Prostate gland (tissue), 2 donors: ENCODE data around the gene PHB1.

Experiments used
- POLR2A ChIP-seq: fragments of 450-650 bp; IDR thresholded peaks from one replicate; pipeline ENCODE4 v1.6.1; 2016; ENCODE audit warnings: antibody characterized with exemption, mild to moderate bottlenecking
- POLR2AphosphoS5 ChIP-seq: sonication (generic); formaldehyde crosslinking; IDR thresholded peaks from one replicate; pipeline ENCODE4 v1.6.1; 2017; ENCODE audit warnings: antibody characterized with exemption
- TF ChIP-seq, protein P1 (sequence below), 4 experiments: fragments of 200-600 bp in 2 of 4; fragments of 450-650 bp in 2 of 4; sonication (generic) in 2 of 4; IDR thresholded peaks; 1 replicate in 3 of 4; 2 replicates in 1 of 4; pipeline ENCODE4 v1.5.1; 2016 to 2019; ENCODE audit warnings: antibody characterized with exemption in 4 of 4, mild to moderate bottlenecking in 2 of 4, moderate library complexity in 2 of 4

DNA sequence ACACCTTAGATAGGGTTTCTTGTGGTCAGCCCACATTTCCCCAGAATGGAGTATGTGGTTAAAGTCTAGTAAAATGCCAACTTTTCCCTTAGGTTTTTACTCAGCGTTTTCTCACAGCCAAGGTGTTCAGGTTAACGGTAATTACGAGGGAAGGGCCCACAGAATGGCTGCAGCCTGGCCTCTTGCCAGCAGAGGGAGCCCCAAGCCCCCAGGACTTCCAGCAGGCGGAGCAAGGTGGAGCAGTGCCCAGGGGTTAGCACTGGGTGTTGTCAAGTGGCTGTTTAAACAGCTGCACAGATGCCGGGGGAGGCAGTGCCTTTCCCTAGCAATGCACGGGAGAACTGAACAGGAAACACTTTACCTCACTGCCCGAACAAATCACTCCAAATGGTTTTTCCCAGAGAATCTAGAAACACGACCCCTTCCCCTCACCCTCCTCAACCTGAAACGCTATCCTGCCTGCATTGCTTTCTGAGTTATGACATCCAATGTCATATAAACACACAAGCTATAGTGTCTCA is 6.6 kb downstream of the PHB1 start:
- TF ChIP-seq, protein P1, sequence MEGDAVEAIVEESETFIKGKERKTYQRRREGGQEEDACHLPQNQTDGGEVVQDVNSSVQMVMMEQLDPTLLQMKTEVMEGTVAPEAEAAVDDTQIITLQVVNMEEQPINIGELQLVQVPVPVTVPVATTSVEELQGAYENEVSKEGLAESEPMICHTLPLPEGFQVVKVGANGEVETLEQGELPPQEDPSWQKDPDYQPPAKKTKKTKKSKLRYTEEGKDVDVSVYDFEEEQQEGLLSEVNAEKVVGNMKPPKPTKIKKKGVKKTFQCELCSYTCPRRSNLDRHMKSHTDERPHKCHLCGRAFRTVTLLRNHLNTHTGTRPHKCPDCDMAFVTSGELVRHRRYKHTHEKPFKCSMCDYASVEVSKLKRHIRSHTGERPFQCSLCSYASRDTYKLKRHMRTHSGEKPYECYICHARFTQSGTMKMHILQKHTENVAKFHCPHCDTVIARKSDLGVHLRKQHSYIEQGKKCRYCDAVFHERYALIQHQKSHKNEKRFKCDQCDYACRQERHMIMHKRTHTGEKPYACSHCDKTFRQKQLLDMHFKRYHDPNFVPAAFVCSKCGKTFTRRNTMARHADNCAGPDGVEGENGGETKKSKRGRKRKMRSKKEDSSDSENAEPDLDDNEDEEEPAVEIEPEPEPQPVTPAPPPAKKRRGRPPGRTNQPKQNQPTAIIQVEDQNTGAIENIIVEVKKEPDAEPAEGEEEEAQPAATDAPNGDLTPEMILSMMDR (IDR thresholded peaks at IDR 0.05), result peak; percentile 16 to 70 (median 58)
- no peak for TF ChIP-seq POLR2A
- TF ChIP-seq POLR2AphosphoS5, result peak; percentile 7
